ENCODE measurements around the gene ZFAND3. TPM values are rescaled to one million over a fixed set of nuclear protein-coding genes. Genes with fewer than 3 reads are reported as not detected.

The ZFAND3 gene
- total and polyA plus RNA-seq, 2 experiments from 2014 or later, result 16.9 to 28.2 TPM

- H3K4me2 ChIP-seq, result no peak overlapping the region
- Mint-ChIP-seq H3K36me3 (ENCODE audit: low read depth) (no peaks in the 10 kb centered on the region), H3K9me3 (no peaks in the 10 kb centered on the region), H3K4me3 (no peak overlapping the region), H3K4me1 (peaks cover 4% of the 10 kb centered on the region; the same call in 2 of the 3 replicates), H3K27ac (no peak overlapping the region; the same call in 1 of the 2 replicates), H3K27me3 (ENCODE audit: insufficient read depth, low read depth, poor library complexity) (peaks cover 2% of the 10 kb centered on the region)
- peaks cover 8% of the 10 kb centered on the region for H4K20me1 ChIP-seq (replicated peaks; ENCODE audit: insufficient read depth)
- H3F3A ChIP-seq (replicated peaks; ENCODE audit: low read depth), result no peaks in the 10 kb centered on the region
- no peak overlapping the region for H2AFZ ChIP-seq
- no peaks in the 10 kb centered on the region for H3K36me3 ChIP-seq (ENCODE audit: insufficient read depth)
- TF ChIP-seq ZNF462 (CRISPR knock-in tag; IDR thresholded peaks at IDR 0.05), result no peak
- TF ChIP-seq ZNF331 (CRISPR knock-in tag; IDR thresholded peaks at IDR 0.05; ENCODE audit: low read depth), result no peak
- no peak for TF ChIP-seq POLR2AphosphoS5 (IDR thresholded peaks at IDR 0.05; ENCODE audit: low read depth)
- no peak for TF ChIP-seq REST (IDR thresholded peaks at IDR 0.05; ENCODE audit: unreplicated experiment)
- no peak for TF ChIP-seq CTCF (conservative IDR thresholded peaks at IDR 0.05; ENCODE audit: low read depth in 2 of 2)
- TF ChIP-seq STAT1 (IDR thresholded peaks at IDR 0.05; ENCODE audit: unreplicated experiment), result no peak
- TF ChIP-seq ZNF114 (CRISPR knock-in tag; IDR thresholded peaks at IDR 0.05), result no peak
- TF ChIP-seq NANOG (IDR thresholded peaks at IDR 0.05; ENCODE audit: borderline replicate concordance), result no peak
- no peak for TF ChIP-seq EZH2phosphoT487 (IDR thresholded peaks at IDR 0.05; ENCODE audit: unreplicated experiment)
- no peak for TF ChIP-seq EZH2 (IDR thresholded peaks at IDR 0.05; ENCODE audit: low read depth, unreplicated experiment)
- TF ChIP-seq JUNB (IDR thresholded peaks at IDR 0.05; ENCODE audit: unreplicated experiment), result no peak
- no peak for TF ChIP-seq CREB1 (CRISPR knock-in tag; IDR thresholded peaks at IDR 0.05; ENCODE audit: low read depth)
- TF ChIP-seq ETS1 (IDR thresholded peaks at IDR 0.05), result no peak
- H3K27ac ChIP-seq (ENCODE audit: low read depth), result no peak overlapping the region
- no peak for DNase-seq (ENCODE audit: low spot score)
- no peaks in the 10 kb centered on the region for H3K27me3 ChIP-seq (ENCODE audit: insufficient read depth)
- H3K9me2 ChIP-seq (ENCODE audit: insufficient read depth), result no peaks in the 10 kb centered on the region
- no peaks in the 10 kb centered on the region for H3K4me1 ChIP-seq (ENCODE audit: insufficient read depth)
- H3K79me2 ChIP-seq (replicated peaks; ENCODE audit: insufficient read depth), result peaks cover 62% of the 10 kb centered on the region
- no peak overlapping the region for H3K4me3 ChIP-seq
- ATAC-seq, result no peak
Measured at GRCh38 chr6:37891072-37891471, 71.5 kb downstream of the ZFAND3 start.

All from GM23338 (cell line).